Measurements from ENCODE around the gene SPARCL1.
"Not testable (repeated sequence)": the region's sequence is repeated elsewhere in the genome, so short reads cannot be mapped to it uniquely, and the experiment has no call there.

SPARCL1 gene

GRCh38 chr4:87505862-87506261 is 23.3 kb downstream of the SPARCL1 start:
- DNase-seq (ENCODE audit: low read depth, low spot score), result no peak

- no peak for DNase-seq (ENCODE audit: low read depth, low spot score)
Measured at GRCh38 chr4:87502580-87503238, 26.5 kb downstream of the SPARCL1 start.

GRCh38 chr4:87500092-87500462 is 29.1 kb downstream of the SPARCL1 start:
- no peak for DNase-seq (ENCODE audit: low read depth, low spot score)

GRCh38 chr4:87499403-87500091 is 29.6 kb downstream of the SPARCL1 start:
- no peak for DNase-seq (ENCODE audit: low read depth, low spot score)

- no peak for DNase-seq (ENCODE audit: low read depth, low spot score)
Measured at GRCh38 chr4:87498446-87498900, 30.7 kb downstream of the SPARCL1 start.

GRCh38 chr4:87497578-87497977 is 31.6 kb downstream of the SPARCL1 start:
- DNase-seq (ENCODE audit: low read depth, low spot score), result no peak

GRCh38 chr4:87497159-87497558 is 32.0 kb downstream of the SPARCL1 start:
- no peak for DNase-seq (ENCODE audit: low read depth, low spot score)

GRCh38 chr4:87493115-87493514 is 36.1 kb downstream of the SPARCL1 start:
- no peak for DNase-seq (ENCODE audit: low read depth, low spot score)

- DNase-seq (ENCODE audit: low read depth, low spot score), result not testable (repeated sequence)
Measured at GRCh38 chr4:87491851-87492250, 37.3 kb downstream of the SPARCL1 start.

- DNase-seq (ENCODE audit: low read depth, low spot score), result no peak
Measured at GRCh38 chr4:87491436-87491835, 37.7 kb downstream of the SPARCL1 start.

- DNase-seq (ENCODE audit: low read depth, low spot score), result no peak
Measured at GRCh38 chr4:87490664-87491369, 38.4 kb downstream of the SPARCL1 start.

GRCh38 chr4:87489678-87490077 is 39.5 kb downstream of the SPARCL1 start:
- no peak for DNase-seq (ENCODE audit: low read depth, low spot score)

- not testable (repeated sequence) for DNase-seq (ENCODE audit: low read depth, low spot score)
Measured at GRCh38 chr4:87488666-87489065, 40.5 kb downstream of the SPARCL1 start.

GRCh38 chr4:87483247-87483646 is 45.9 kb downstream of the SPARCL1 start:
- DNase-seq (ENCODE audit: low read depth, low spot score), result not testable (repeated sequence)

GRCh38 chr4:87481377-87481776 is 47.8 kb downstream of the SPARCL1 start:
- no peak for DNase-seq (ENCODE audit: low read depth, low spot score)

- DNase-seq (ENCODE audit: low read depth, low spot score), result no peak
Measured at GRCh38 chr4:87478732-87479250, 50.4 kb downstream of the SPARCL1 start.

- no peak for DNase-seq (ENCODE audit: low read depth, low spot score)
Measured at GRCh38 chr4:87476934-87477333, 52.2 kb downstream of the SPARCL1 start.

- no peak for DNase-seq (ENCODE audit: low read depth, low spot score)
Measured at GRCh38 chr4:87469390-87469789, 59.8 kb downstream of the SPARCL1 start.

GRCh38 chr4:87465739-87466366 is 63.3 kb downstream of the SPARCL1 start:
- no peak for DNase-seq (ENCODE audit: low read depth, low spot score)

- DNase-seq (ENCODE audit: low read depth, low spot score), result no peak
Measured at GRCh38 chr4:87462102-87462501, 67.1 kb downstream of the SPARCL1 start.

GRCh38 chr4:87461281-87461700 is 67.9 kb downstream of the SPARCL1 start:
- no peak for DNase-seq (ENCODE audit: low read depth, low spot score)

- no peak for DNase-seq (ENCODE audit: low read depth, low spot score)
Measured at GRCh38 chr4:87458913-87459312, 70.3 kb downstream of the SPARCL1 start.

Data from activated naive CD8-positive, alpha-beta T cell treated with anti-CD3 and anti-CD28 coated beads, Interleukin-2, amount 50 U/mL, for 16 hours (primary cell).